GM12878 (cell line): ENCODE results near the gene LGALS9B. TPM values are rescaled to one million over a fixed set of nuclear protein-coding genes. Genes with fewer than 3 reads are reported as not detected.
"Not testable (repeated sequence)": the region's sequence is repeated elsewhere in the genome, so short reads cannot be mapped to it uniquely, and the experiment has no call there.

ENCODE experiments used
- ATAC-seq: fragments of 200-7000 bp; cut with Tn5 transposase; 3 replicates; pipeline ENCODE4 v1.9.1; 2020; ENCODE audit warnings: mild to moderate bottlenecking, moderate library complexity
- Bru-seq: library from RNA; stranded (reverse); fragments of 400-500 nt; gene quantifications from one replicate; lab custom pipeline; 2021; lab: Mats Ljungman, UMichigan
- BruChase-seq, 2 experiments: library from RNA; stranded (reverse); fragments of 400-500 nt; gene quantifications; one replicate each; lab custom pipeline; 2021; lab: Mats Ljungman, UMichigan
- BruUV-seq: library from RNA; stranded (reverse); fragments of 400-500 nt; replicated peaks from 2 replicates; lab custom pipeline; 2021; lab: Mats Ljungman, UMichigan
- CTCF ChIA-PET: fragments of 300-600 bp; sonication (Branson Sonifier 250); formaldehyde crosslinking; extraction: SDS; loops from one replicate; lab custom pipeline; 2021; ENCODE audit warnings: inconsistent platforms; lab: Yijun Ruan, JAX
- POLR2A ChIA-PET: fragments of 350-600 bp; formaldehyde crosslinking; extraction: SDS; loops from one replicate; lab custom pipeline; 2021; ENCODE audit warnings: inconsistent platforms; lab: Charles Lee
- RAD21 ChIA-PET: fragments of 300-600 bp; sonication (Branson Sonifier 250); formaldehyde crosslinking; loops from one replicate; lab custom pipeline; 2023; ENCODE audit warnings: antibody characterized with exemption; ENCODE audit not compliant: unreplicated experiment; lab: Charles Lee
- SMC1A ChIA-PET: fragments of 300-600 bp; sonication (Branson Sonifier 250); formaldehyde crosslinking; loops from one replicate; lab custom pipeline; 2023; ENCODE audit not compliant: unreplicated experiment, uncharacterized antibody; lab: Charles Lee
- DNase-seq: peaks from one replicate; pipeline ENCODE4 v3.0.0-alpha.2; 2011; ENCODE audit warnings: low read depth, low spot score
- FAIRE-seq: peaks from 3 replicates; lab custom pipeline; 2011; peaks lifted over from hg19 to GRCh38; lab: Jason Lieb, UNC
- H2AFZ ChIP-seq: 2 replicates; pipeline ENCODE4 v1.6.0; 2011; ENCODE audit warnings: low read depth, low read length, control low read depth; ENCODE audit not compliant: control insufficient read depth
- H3K27ac ChIP-seq: 2 replicates; pipeline ENCODE4 v1.5.1; 2011; ENCODE audit warnings: control low read depth; ENCODE audit not compliant: control insufficient read depth, insufficient read depth
- H3K27me3 ChIP-seq, 2 experiments: replicated peaks in 1 of 2; 2 replicates each; pipeline versions ENCODE4 v1.6.0 to v1.6.1; 2011; ENCODE audit warnings: low read length in 1 of 2; ENCODE audit not compliant: control insufficient read depth in 2 of 2, insufficient read depth in 2 of 2
- H3K36me3 ChIP-seq, 2 experiments: 2 replicates each; pipeline ENCODE4 v1.5.1; 2011; ENCODE audit warnings: low read length in 1 of 2; ENCODE audit not compliant: control insufficient read depth in 2 of 2, insufficient read depth in 2 of 2
- H3K4me1 ChIP-seq: 2 replicates; pipeline ENCODE4 v1.6.1; 2011; ENCODE audit warnings: mild to moderate bottlenecking, low read length, moderate library complexity, mixed read lengths; ENCODE audit not compliant: control insufficient read depth, insufficient read depth
- H3K4me2 ChIP-seq: 2 replicates; pipeline ENCODE4 v1.6.0; 2011; ENCODE audit warnings: control low read depth; ENCODE audit not compliant: control insufficient read depth, insufficient read depth
- H3K4me3 ChIP-seq: fragments of 200-600 bp; sonication (generic); 2 replicates; pipeline ENCODE4 v1.5.1; 2016
- H3K79me2 ChIP-seq: 2 replicates; pipeline ENCODE4 v1.6.0; 2011; ENCODE audit warnings: low read length; ENCODE audit not compliant: control insufficient read depth, insufficient read depth
- H3K9ac ChIP-seq: 2 replicates; pipeline ENCODE4 v1.8.0; 2011; ENCODE audit warnings: low read length, control low read depth, mixed read lengths; ENCODE audit not compliant: control insufficient read depth, insufficient read depth
- H3K9me3 ChIP-seq: replicated peaks from 3 replicates; pipeline ENCODE4 v1.5.1; 2011; ENCODE audit warnings: mild to moderate bottlenecking, low read length; ENCODE audit not compliant: control insufficient read depth, insufficient read depth
- H4K20me1 ChIP-seq: 2 replicates; pipeline ENCODE4 v1.6.0; 2011; ENCODE audit not compliant: control insufficient read depth, insufficient read depth
- WGBS: methylation state at CpG from one replicate; pipeline ENCODE4 v1.1.6; 2016; ENCODE audit warnings: low lambda C conversion rate; ENCODE audit not compliant: insufficient replicate concordance, insufficient coverage; ENCODE audit errors: missing lambda C conversion rate; 5-methylcytosine and 5-hydroxymethylcytosine counted together
- in situ Hi-C: fragments of 300-500 bp; cut with MboI; formaldehyde crosslinking; loops from 9 replicates; pipeline ENCODE4 v1.14.3; 2018; ENCODE audit warnings: mixed read lengths
- intact Hi-C: fragments of 100-400 bp; cut with micrococcal nuclease; formaldehyde crosslinking; loops from one replicate; pipeline ENCODE4 v1.14.2; 2022; ENCODE audit not compliant: unreplicated experiment
- long read RNA-seq, 2 experiments: library from polyadenylated mRNA; unstranded; transcript quantifications; one replicate each; pipeline ENCODE4 v2.0.0, GENCODE V29; 2019 to 2020
- polyA minus RNA-seq, 3 experiments: library from RNA; depleted of rRNA, polyadenylated mRNA; stranded (reverse); fragments of >200 nt; gene quantifications; 2 replicates each; pipeline ENCODE4 v1.2.3, GENCODE V29; 2011
- polyA plus RNA-seq, 11 experiments: library from polyadenylated mRNA; depleted of rRNA in 4 of 11; unstranded in 6 of 11; stranded (reverse) in 5 of 11; fragments of >200 nt; fragmentation: Nextera tagmentation in 4 of 11; fragmentation: Illumina TruSeq in 1 of 11; extraction: Ambion mirVana in 4 of 11; extraction: Trizol in 1 of 11; gene quantifications; 1 replicate in 1 of 11; 2 replicates in 10 of 11; pipeline versions ENCODE4 v1.2.1 to v1.2.3, GENCODE V29; 2011 to 2016; ENCODE audit warnings: inconsistent platforms in 2 of 11, missing spikeins in 2 of 11, low read depth in 1 of 11
- total RNA-seq, 4 experiments: library from RNA; depleted of rRNA in 3 of 4; stranded (reverse); fragments of >200 nt in 3 of 4; fragmentation: Illumina TruSeq in 1 of 4; extraction: Trizol in 1 of 4; gene quantifications; 2 replicates each; pipeline versions ENCODE4 v1.2.1 to v1.2.3, GENCODE V29; 2013 to 2021

LGALS9B gene
- not detected in 2 replicates for total RNA-seq (2013; cell fraction: nucleolus; rRNA removed)
- total RNA-seq (2014; rRNA removed) (0.11 TPM in 1 of 2 replicates, not detected in the other), total RNA-seq (2014; rRNA removed; fragmentation: Illumina TruSeq; extraction: Trizol) (0.13 and 0.23 TPM in 2 replicates), total RNA-seq (2021) (0.35 and 0.85 TPM in 2 replicates), polyA plus RNA-seq (2011; rRNA removed) (0.43 and 0.48 TPM in 2 replicates), polyA plus RNA-seq (2014; fragmentation: Illumina TruSeq; extraction: Trizol) (0.32 TPM in 1 of 2 replicates, not detected in the other), polyA plus RNA-seq (2014; fragmentation: Nextera tagmentation; extraction: Ambion mirVana) (under 1 TPM in 1 of 2 experiments, not detected in 1; 0.09 TPM), polyA plus RNA-seq (2014; rRNA removed) (0.43 and 0.61 TPM in 2 replicates), polyA plus RNA-seq (2016; fragmentation: Nextera tagmentation; extraction: Ambion mirVana) (1 to 10 TPM in 1 of 2 experiments, under 1 TPM in 1; 0.48 to 1.4 TPM), polyA minus RNA-seq (2011; rRNA and poly(A)+ RNA removed) (0.72 TPM in 1 of 2 replicates, not detected in the other), Bru-seq, nascent RNA (percentile 25 among the genes with signal in this experiment), BruChase-seq, experiment 1, labeled RNA remaining after a 6-hour chase (percentile 18 among the genes with signal in this experiment), BruChase-seq, experiment 2, labeled RNA remaining after a 2-hour chase (percentile 22 among the genes with signal in this experiment)
- 0.54 TPM for polyA plus RNA-seq (2011; ENCODE audit: low read depth)
- polyA plus RNA-seq (2011; cell fraction: cytosol; rRNA removed), result 0.48 and 0.79 TPM in 2 replicates
- polyA plus RNA-seq (2011; cell fraction: nucleus; rRNA removed), result 0.86 and 1.7 TPM in 2 replicates
- 1.0 and 1.4 TPM in 2 replicates for polyA plus RNA-seq (2012)
- not detected in 2 replicates for polyA minus RNA-seq (2011; cell fraction: cytosol; rRNA and poly(A)+ RNA removed)
- 0.60 TPM in 1 of 2 replicates, not detected in the other for polyA minus RNA-seq (2011; cell fraction: nucleus; rRNA and poly(A)+ RNA removed)
- long read RNA-seq, experiment 1, result 0 reads
- long read RNA-seq, experiment 2, result 0 reads

- H2AFZ ChIP-seq, H3K9me3 ChIP-seq, H3K36me3 ChIP-seq, H3K9ac ChIP-seq, H4K20me1 ChIP-seq, H3K4me3 ChIP-seq, BruUV-seq, RAD21 ChIA-PET, in situ Hi-C loops, H3K27me3 ChIP-seq, POLR2A ChIA-PET, intact Hi-C loops, H3K27ac ChIP-seq, FAIRE-seq, H3K79me2 ChIP-seq, H3K4me1 ChIP-seq, SMC1A ChIA-PET, DNase-seq, CTCF ChIA-PET: not testable (repeated sequence)
- 0% methylated on average over 1 of the region's 4 CpGs for WGBS
- H3K4me2 ChIP-seq, result 0 out of 2 replicates have a peak within 1 kb of the TSS, but pooled peaks have one; percentile 48
- ATAC-seq, result peak; percentile 87
Measured at GRCh38 chr17:20467447-20467846, at the start of gene LGALS9B. Gene LGALS9B (minus strand): TSS chr17:20467539. CDS start chr17:20467470, 69 bp downstream.

GRCh38 chr17:20516986-20517385 is 49.6 kb upstream of the LGALS9B start:
- H3K4me2 ChIP-seq, H3K36me3 ChIP-seq, POLR2A ChIA-PET, H3K4me3 ChIP-seq, BruUV-seq, H2AFZ ChIP-seq, H3K27me3 ChIP-seq, H3K4me1 ChIP-seq, ATAC-seq, H3K9ac ChIP-seq, H3K79me2 ChIP-seq, in situ Hi-C loops, FAIRE-seq, H3K27ac ChIP-seq, H4K20me1 ChIP-seq, RAD21 ChIA-PET, intact Hi-C loops, H3K9me3 ChIP-seq, SMC1A ChIA-PET, DNase-seq, CTCF ChIA-PET: not testable (repeated sequence)
- WGBS, result 50% methylated on average over 15 of the region's 17 CpGs

GRCh38 chr17:20515099-20515498 is 47.8 kb upstream of the LGALS9B start:
- H3K36me3 ChIP-seq, CTCF ChIA-PET, BruUV-seq, POLR2A ChIA-PET, H3K79me2 ChIP-seq, H3K4me2 ChIP-seq, H3K27me3 ChIP-seq, FAIRE-seq, H3K4me3 ChIP-seq, ATAC-seq, H3K9ac ChIP-seq, DNase-seq, H3K4me1 ChIP-seq, RAD21 ChIA-PET, H4K20me1 ChIP-seq, H3K9me3 ChIP-seq, intact Hi-C loops, H3K27ac ChIP-seq, H2AFZ ChIP-seq, SMC1A ChIA-PET, in situ Hi-C loops: not testable (repeated sequence)
- 40% methylated on average over 9 of the region's 10 CpGs for WGBS
